GM18858 (cell line): Measurements from ENCODE around the gene ADGRG6.
"Not testable (repeated sequence)": the region's sequence is repeated elsewhere in the genome, so short reads cannot be mapped to it uniquely, and the experiment has no call there.

Experiments used
- ATAC-seq: cut with Tn5 transposase; IDR thresholded peaks from one replicate; pipeline ENCODE4 v1.9.1; 2021; ENCODE audit not compliant: unreplicated experiment

The ADGRG6 gene

GRCh38 chr6:142301651-142302391 lies at the start of gene ADGRG6:
TSS of gene ADGRG6 (plus strand) at chr6:142302007. CDS start at chr6:142302330, 323 bp downstream.
- peak; percentile 64 for ATAC-seq

- ATAC-seq: no peak
Observed at GRCh38 chr6:142254513-142254912, 47.3 kb upstream of the ADGRG6 start.

GRCh38 chr6:142255785-142256184 lies 46.0 kb upstream of the ADGRG6 start:
- no peak for ATAC-seq

GRCh38 chr6:142258305-142258704 lies 43.5 kb upstream of the ADGRG6 start:
- ATAC-seq: no peak

GRCh38 chr6:142258757-142259156 lies 43.0 kb upstream of the ADGRG6 start:
- ATAC-seq: no peak

- no peak for ATAC-seq
Observed at GRCh38 chr6:142260748-142261147, 41.1 kb upstream of the ADGRG6 start.

GRCh38 chr6:142262231-142262630 lies 39.6 kb upstream of the ADGRG6 start:
- no peak for ATAC-seq

- no peak for ATAC-seq
Observed at GRCh38 chr6:142265476-142265875, 36.3 kb upstream of the ADGRG6 start.

- ATAC-seq: no peak
Observed at GRCh38 chr6:142266060-142266459, 35.7 kb upstream of the ADGRG6 start.

- no peak for ATAC-seq
Observed at GRCh38 chr6:142271476-142271875, 30.3 kb upstream of the ADGRG6 start.

- ATAC-seq: no peak
Observed at GRCh38 chr6:142274656-142275055, 27.2 kb upstream of the ADGRG6 start.

- ATAC-seq: no peak
Observed at GRCh38 chr6:142275236-142276006, 26.4 kb upstream of the ADGRG6 start.

GRCh38 chr6:142276256-142276655 lies 25.6 kb upstream of the ADGRG6 start:
- ATAC-seq: no peak

- no peak for ATAC-seq
Observed at GRCh38 chr6:142279350-142280180, 22.2 kb upstream of the ADGRG6 start.

- ATAC-seq: no peak
Observed at GRCh38 chr6:142280265-142280664, 21.5 kb upstream of the ADGRG6 start.

- ATAC-seq: no peak
Observed at GRCh38 chr6:142280927-142281326, 20.9 kb upstream of the ADGRG6 start.

- ATAC-seq: not testable (repeated sequence)
Observed at GRCh38 chr6:142283138-142283537, 18.7 kb upstream of the ADGRG6 start.

GRCh38 chr6:142284419-142284818 lies 17.4 kb upstream of the ADGRG6 start:
- no peak for ATAC-seq

GRCh38 chr6:142285235-142286087 lies 16.3 kb upstream of the ADGRG6 start:
- ATAC-seq: no peak

GRCh38 chr6:142286088-142286409 lies 15.8 kb upstream of the ADGRG6 start:
- no peak for ATAC-seq

- ATAC-seq: no peak
Observed at GRCh38 chr6:142289687-142290086, 12.1 kb upstream of the ADGRG6 start.
